Dendritic cell treated with granulocyte-macrophage colony-stimulating factor and Interleukin-4, amounts not matched to agents 40 ng/mL and 50 ng/mL, for 4 days (primary cell): ENCODE measurements around the gene HABP2.

ENCODE experiments used
- H3K27ac Mint-ChIP-seq: one replicate; pipeline ENCODE4 v1.8.0; 2022; ENCODE audit warnings: mild to moderate bottlenecking, mixed read lengths
- H3K27me3 Mint-ChIP-seq: one replicate; pipeline ENCODE4 v1.8.0; 2022; ENCODE audit warnings: mild to moderate bottlenecking, mixed read lengths
- H3K36me3 Mint-ChIP-seq: one replicate; pipeline ENCODE4 v1.8.0; 2022; ENCODE audit warnings: low read depth, mixed read lengths
- H3K4me1 Mint-ChIP-seq: one replicate; pipeline ENCODE4 v1.8.0; 2022; ENCODE audit warnings: low read depth, mixed read lengths
- H3K4me3 Mint-ChIP-seq: one replicate; pipeline ENCODE4 v1.8.0; 2022; ENCODE audit warnings: mild to moderate bottlenecking, moderate library complexity, mixed read lengths
- H3K9me3 Mint-ChIP-seq: one replicate; pipeline ENCODE4 v1.8.0; 2022; ENCODE audit warnings: mixed read lengths
- intact Hi-C: fragments of 100-400 bp; cut with micrococcal nuclease; formaldehyde crosslinking; loops from one replicate; pipeline ENCODE4 v1.15.0; 2022

Gene HABP2

GRCh38 chr10:113625461-113626186 lies 72.8 kb downstream of the HABP2 start:
- H3K27me3 Mint-ChIP-seq = peaks cover 9% of the 10 kb centered on the region
- H3K4me3 Mint-ChIP-seq = no peak overlapping the region
- intact Hi-C loops = no loop called here
- no peaks in the 10 kb centered on the region for H3K36me3 Mint-ChIP-seq
- H3K27ac Mint-ChIP-seq = no peak overlapping the region
- H3K9me3 Mint-ChIP-seq = no peaks in the 10 kb centered on the region
- H3K4me1 Mint-ChIP-seq = no peaks in the 10 kb centered on the region

- Mint-ChIP-seq H3K4me1 (no peaks in the 10 kb centered on the region), H3K9me3 (no peaks in the 10 kb centered on the region), H3K36me3 (no peaks in the 10 kb centered on the region), H3K27ac (no peak overlapping the region), H3K27me3 (peaks cover 7% of the 10 kb centered on the region), H3K4me3 (no peak overlapping the region)
- intact Hi-C loops = no loop called here
Measured at GRCh38 chr10:113626809-113627355, 74.0 kb downstream of the HABP2 start.

- no peaks in the 10 kb centered on the region for H3K4me1 Mint-ChIP-seq
- intact Hi-C loops = no loop called here
- no peaks in the 10 kb centered on the region for H3K9me3 Mint-ChIP-seq
- no peak overlapping the region for H3K27ac Mint-ChIP-seq
- no peak overlapping the region for H3K4me3 Mint-ChIP-seq
- no peaks in the 10 kb centered on the region for H3K36me3 Mint-ChIP-seq
- H3K27me3 Mint-ChIP-seq = peaks cover 7% of the 10 kb centered on the region
Measured at GRCh38 chr10:113627836-113628235, 75.0 kb downstream of the HABP2 start.

- H3K4me3 Mint-ChIP-seq = no peak overlapping the region
Measured at GRCh38 chr10:113628607-113629153, 75.8 kb downstream of the HABP2 start.

GRCh38 chr10:113630929-113631533 lies 78.2 kb downstream of the HABP2 start:
- H3K4me1 Mint-ChIP-seq = no peaks in the 10 kb centered on the region
- intact Hi-C loops = no loop called here
- H3K4me3 Mint-ChIP-seq = no peak overlapping the region
- H3K36me3 Mint-ChIP-seq = no peaks in the 10 kb centered on the region
- peaks cover under 1% of the 10 kb centered on the region for H3K27me3 Mint-ChIP-seq
- H3K27ac Mint-ChIP-seq = no peak overlapping the region
- no peaks in the 10 kb centered on the region for H3K9me3 Mint-ChIP-seq

More at GRCh38 chr10:113628607-113629153, 75.8 kb downstream of the HABP2 start:
- H3K27ac Mint-ChIP-seq = no peak overlapping the region
- no peaks in the 10 kb centered on the region for H3K9me3 Mint-ChIP-seq
- no peaks in the 10 kb centered on the region for H3K4me1 Mint-ChIP-seq
- intact Hi-C loops = no loop called here
- peaks cover 7% of the 10 kb centered on the region for H3K27me3 Mint-ChIP-seq
- no peaks in the 10 kb centered on the region for H3K36me3 Mint-ChIP-seq

- Mint-ChIP-seq H3K36me3 (no peaks in the 10 kb centered on the region), H3K27me3 (no peaks in the 10 kb centered on the region)
- intact Hi-C loops = no loop called here
Measured at GRCh38 chr10:113631684-113632367, 79.0 kb downstream of the HABP2 start.

More at GRCh38 chr10:113631684-113632367, 79.0 kb downstream of the HABP2 start:
- no peak overlapping the region for H3K27ac Mint-ChIP-seq
- no peaks in the 10 kb centered on the region for H3K4me1 Mint-ChIP-seq
- no peaks in the 10 kb centered on the region for H3K9me3 Mint-ChIP-seq
- H3K4me3 Mint-ChIP-seq = no peak overlapping the region
